H9 (cell line): ENCODE results near the gene DCHS1. TPM values are rescaled to one million over a fixed set of nuclear protein-coding genes. Genes with fewer than 3 reads are reported as not detected.

Experiments
- DNase-seq: peaks from one replicate; pipeline ENCODE4 v3.0.0-alpha.2; 2017
- H2AFZ ChIP-seq: one replicate; pipeline ENCODE4 v1.6.1; 2013; ENCODE audit warnings: mild to moderate bottlenecking, low read length, control low read depth, moderate library complexity
- H2AK5ac ChIP-seq: 2 replicates; pipeline ENCODE4 v1.6.1; 2013; ENCODE audit warnings: low read length, control low read depth, mixed read lengths; ENCODE audit not compliant: insufficient read length
- H2BK120ac ChIP-seq: one replicate; pipeline ENCODE4 v1.6.1; 2013; ENCODE audit warnings: low read depth, mild to moderate bottlenecking, low read length, control low read depth, inconsistent platforms; ENCODE audit not compliant: poor library complexity, severe bottlenecking
- H2BK12ac ChIP-seq: 2 replicates; pipeline ENCODE4 v1.6.1; 2013; ENCODE audit warnings: low read length, control low read depth, mixed read lengths, low read depth; ENCODE audit not compliant: insufficient read length
- H2BK15ac ChIP-seq: 2 replicates; pipeline ENCODE4 v1.6.1; 2013; ENCODE audit warnings: low read depth, low read length, control low read depth
- H2BK20ac ChIP-seq: one replicate; pipeline ENCODE4 v1.6.1; 2013; ENCODE audit warnings: low read depth, mild to moderate bottlenecking, low read length, control low read depth, inconsistent platforms; ENCODE audit not compliant: poor library complexity, severe bottlenecking
- H2BK5ac ChIP-seq: 2 replicates; pipeline ENCODE4 v1.6.1; 2013; ENCODE audit warnings: low read length, control low read depth, mixed read lengths; ENCODE audit not compliant: insufficient read length
- H3K14ac ChIP-seq: 2 replicates; pipeline ENCODE4 v1.6.1; 2013; ENCODE audit warnings: low read length, control low read depth; ENCODE audit not compliant: insufficient read depth
- H3K18ac ChIP-seq: 2 replicates; pipeline ENCODE4 v1.6.1; 2013; ENCODE audit warnings: low read depth, mild to moderate bottlenecking, mixed read lengths, low read length, control low read depth; ENCODE audit not compliant: insufficient read length
- H3K23ac ChIP-seq: 2 replicates; pipeline ENCODE4 v1.6.1; 2013; ENCODE audit warnings: low read length, control low read depth, mixed read lengths, low read depth; ENCODE audit not compliant: insufficient read length
- H3K23me2 ChIP-seq: 2 replicates; pipeline ENCODE4 v1.6.1; 2013; ENCODE audit warnings: low read depth, mild to moderate bottlenecking, mixed read lengths, low read length, control low read depth; ENCODE audit not compliant: insufficient read length, poor library complexity, severe bottlenecking
- H3K27ac ChIP-seq: 2 replicates; pipeline ENCODE4 v1.5.1; 2013; ENCODE audit warnings: low read length, control low read depth, mixed read lengths, low read depth; ENCODE audit not compliant: insufficient read length
- H3K27me3 ChIP-seq: 2 replicates; pipeline ENCODE4 v1.6.1; 2013; ENCODE audit warnings: low read length, control low read depth, inconsistent platforms; ENCODE audit not compliant: insufficient read depth
- H3K4ac ChIP-seq: 2 replicates; pipeline ENCODE4 v1.6.1; 2013; ENCODE audit warnings: low read depth, mild to moderate bottlenecking, control low read depth, inconsistent platforms, low read length, moderate library complexity
- H3K4me1 ChIP-seq: 2 replicates; pipeline ENCODE4 v1.6.1; 2013; ENCODE audit warnings: low read length, control low read depth, inconsistent platforms; ENCODE audit not compliant: insufficient read depth
- H3K4me2 ChIP-seq: 2 replicates; pipeline ENCODE4 v1.6.1; 2013; ENCODE audit warnings: low read length, control low read depth, mixed read lengths; ENCODE audit not compliant: insufficient read length, insufficient read depth
- H3K56ac ChIP-seq: 2 replicates; pipeline ENCODE4 v1.6.1; 2013; ENCODE audit warnings: low read depth, mild to moderate bottlenecking, mixed read lengths, low read length, control low read depth; ENCODE audit not compliant: insufficient read length
- H3K79me1 ChIP-seq: 2 replicates; pipeline ENCODE4 v1.6.1; 2013; ENCODE audit warnings: low read depth, mild to moderate bottlenecking, moderate library complexity, low read length, control low read depth, inconsistent platforms; ENCODE audit not compliant: insufficient read depth, poor library complexity, severe bottlenecking
- H3K79me2 ChIP-seq: 2 replicates; pipeline ENCODE4 v1.6.1; 2013; ENCODE audit warnings: low read length, control low read depth, inconsistent platforms; ENCODE audit not compliant: insufficient read depth
- H3K9ac ChIP-seq: 2 replicates; pipeline ENCODE4 v1.6.1; 2013; ENCODE audit warnings: low read length, control low read depth, mixed read lengths; ENCODE audit not compliant: insufficient read length; ENCODE audit errors: extremely low read depth
- H3K9me3 ChIP-seq: one replicate; pipeline ENCODE4 v1.6.1; 2013; ENCODE audit warnings: low read depth, low read length, inconsistent platforms; ENCODE audit not compliant: control insufficient read depth
- H3T11ph ChIP-seq: one replicate; pipeline ENCODE4 v1.6.1; 2013; ENCODE audit warnings: mild to moderate bottlenecking, low read length, control low read depth, inconsistent platforms
- H4K20me1 ChIP-seq: one replicate; pipeline ENCODE4 v1.6.1; 2013; ENCODE audit not compliant: control insufficient read depth, insufficient read length, insufficient read depth
- H4K5ac ChIP-seq: 2 replicates; pipeline ENCODE4 v1.6.1; 2013; ENCODE audit warnings: low read depth, mild to moderate bottlenecking, mixed read lengths, low read length, control low read depth; ENCODE audit not compliant: insufficient read length
- H4K8ac ChIP-seq: replicated peaks from 2 replicates; pipeline ENCODE4 v1.6.1; 2013; ENCODE audit warnings: low read length, control low read depth, mixed read lengths, low read depth; ENCODE audit not compliant: insufficient read length
- H4K91ac ChIP-seq: 2 replicates; pipeline ENCODE4 v1.6.1; 2013; ENCODE audit warnings: low read depth, mild to moderate bottlenecking, moderate library complexity, mixed read lengths, low read length, control low read depth; ENCODE audit not compliant: insufficient read length
- H3K27ac Mint-ChIP-seq, 3 experiments: 2 replicates in 2 of 3; 3 replicates in 1 of 3; pipeline ENCODE4 v1.8.0; 2020 to 2021; ENCODE audit warnings: mixed read lengths in 3 of 3, mild to moderate bottlenecking in 1 of 3, moderate library complexity in 1 of 3
- H3K27me3 Mint-ChIP-seq: 2 replicates; pipeline ENCODE4 v1.8.0; 2021; ENCODE audit warnings: low read depth, mild to moderate bottlenecking, moderate library complexity, mixed read lengths
- H3K36me3 Mint-ChIP-seq, 3 experiments: 2 replicates in 2 of 3; 3 replicates in 1 of 3; pipeline ENCODE4 v1.8.0; 2020 to 2021; ENCODE audit warnings: low read depth in 3 of 3, mixed read lengths in 3 of 3; ENCODE audit not compliant: insufficient read depth in 1 of 3
- H3K4me1 Mint-ChIP-seq, 2 experiments: 2 replicates each; pipeline ENCODE4 v1.8.0; 2020; ENCODE audit warnings: mixed read lengths in 2 of 2
- H3K4me3 Mint-ChIP-seq, 2 experiments: 2 replicates in 1 of 2; 3 replicates in 1 of 2; pipeline ENCODE4 v1.8.0; 2020 to 2021; ENCODE audit warnings: mild to moderate bottlenecking in 2 of 2, mixed read lengths in 2 of 2, moderate library complexity in 1 of 2
- H3K9me3 Mint-ChIP-seq, 2 experiments: 2 replicates in 1 of 2; 3 replicates in 1 of 2; pipeline ENCODE4 v1.8.0; 2020; ENCODE audit warnings: mild to moderate bottlenecking in 2 of 2, mixed read lengths in 2 of 2, moderate library complexity in 1 of 2
- CTCF ChIP-seq: fragments of 200-600 bp; sonication (generic); conservative IDR thresholded peaks from 3 replicates; pipeline ENCODE4 v1.8.0; 2021; ENCODE audit warnings: antibody characterized with exemption, mild to moderate bottlenecking
- WGBS: extraction: QIAGEN DNeasy Blood & Tissue Kit; methylation state at CpG from one replicate; pipeline ENCODE4 v1.1.7; 2013; ENCODE audit warnings: missing lambda C conversion rate, low lambda C conversion rate, mixed read lengths; ENCODE audit not compliant: insufficient read length; ENCODE audit errors: extremely low coverage; 5-methylcytosine and 5-hydroxymethylcytosine counted together
- total RNA-seq: library from RNA; stranded (reverse); gene quantifications from 2 replicates; pipeline ENCODE4 v1.2.1, GENCODE V29; 2021

DCHS1 gene
- total RNA-seq, 1 experiment from 2014 or later, result 12.5 TPM

GRCh38 chr11:6626971-6627761 lies 28.4 kb downstream of the DCHS1 start:
- H4K5ac ChIP-seq, result no peak overlapping the region
- no peak overlapping the region for H2BK120ac ChIP-seq
- no peak overlapping the region for H3K4me2 ChIP-seq
- Mint-ChIP-seq H3K36me3 (peaks cover 2 to 35% (median 17%) of the 10 kb centered on the region in 3 experiments), H3K27me3 (peaks cover 40% of the 10 kb centered on the region), H3K27ac (no peak overlapping the region; a peak in 1 of 7 replicates), H3K4me3 (no peak overlapping the region), H3K9me3 (no peaks in the 10 kb centered on the region), H3K4me1 (peaks cover 3% of the 10 kb centered on the region in 2 experiments; a peak in 2 of 4 replicates)
- no peaks in the 10 kb centered on the region for H4K20me1 ChIP-seq
- no peak overlapping the region for H2BK12ac ChIP-seq
- WGBS, result no CpG with 5 or more reads among the region's 19 CpGs
- H3K79me1 ChIP-seq, result no peaks in the 10 kb centered on the region
- H2BK15ac ChIP-seq, result no peak overlapping the region
- H3T11ph ChIP-seq, result no peak overlapping the region
- TF ChIP-seq CTCF, result no peak
- no peak overlapping the region for H3K18ac ChIP-seq
- no peak overlapping the region for H3K14ac ChIP-seq
- H3K79me2 ChIP-seq, result no peaks in the 10 kb centered on the region
- H3K4ac ChIP-seq, result no peak overlapping the region
- no peak overlapping the region for H3K9ac ChIP-seq
- H3K27ac ChIP-seq, result no peak overlapping the region
- H3K27me3 ChIP-seq, result peaks cover 18% of the 10 kb centered on the region; the same call in 1 of the 2 replicates
- H2BK20ac ChIP-seq, result no peak overlapping the region
- H3K23me2 ChIP-seq, result peaks cover 9% of the 10 kb centered on the region
- H3K23ac ChIP-seq, result no peak overlapping the region
- H4K91ac ChIP-seq, result no peak overlapping the region
- DNase-seq, result no peak
- H2BK5ac ChIP-seq, result no peak overlapping the region
- H3K9me3 ChIP-seq, result no peaks in the 10 kb centered on the region
- no peak overlapping the region for H4K8ac ChIP-seq
- H3K56ac ChIP-seq, result no peak overlapping the region
- H2AFZ ChIP-seq, result no peak overlapping the region
- no peak overlapping the region for H2AK5ac ChIP-seq
- H3K4me1 ChIP-seq, result no peaks in the 10 kb centered on the region
